NB4 (cell line): ENCODE results near the gene PLXNC1.
A peak's percentile ranks its signal among the peaks of the same experiment; 100 is the strongest.

Source experiments
- DNase-seq: peaks from one replicate; pipeline ENCODE4 v3.0.0; 2010; ENCODE audit warnings: low read depth
- H3K4me3 ChIP-seq: one replicate; pipeline ENCODE4 v1.5.1; 2011; ENCODE audit warnings: mild to moderate bottlenecking, low read depth, low read length, moderate library complexity
- CTCF ChIP-seq: IDR thresholded peaks from one replicate; pipeline ENCODE4 v1.5.1; 2012; ENCODE audit warnings: low read depth, low read length
- MYC ChIP-seq: IDR thresholded peaks from 2 replicates; pipeline ENCODE4 v1.6.1; 2011; ENCODE audit warnings: low read depth, low read length
- POLR2A ChIP-seq: IDR thresholded peaks from 2 replicates; pipeline ENCODE4 v1.6.1; 2011; ENCODE audit warnings: mild to moderate bottlenecking; ENCODE audit not compliant: insufficient read length; ENCODE audit errors: extremely low read depth
- TF ChIP-seq, protein P1 (sequence below): IDR thresholded peaks from 2 replicates; pipeline ENCODE4 v1.6.1; 2011; ENCODE audit warnings: low read depth, low read length

Gene PLXNC1

DNA sequence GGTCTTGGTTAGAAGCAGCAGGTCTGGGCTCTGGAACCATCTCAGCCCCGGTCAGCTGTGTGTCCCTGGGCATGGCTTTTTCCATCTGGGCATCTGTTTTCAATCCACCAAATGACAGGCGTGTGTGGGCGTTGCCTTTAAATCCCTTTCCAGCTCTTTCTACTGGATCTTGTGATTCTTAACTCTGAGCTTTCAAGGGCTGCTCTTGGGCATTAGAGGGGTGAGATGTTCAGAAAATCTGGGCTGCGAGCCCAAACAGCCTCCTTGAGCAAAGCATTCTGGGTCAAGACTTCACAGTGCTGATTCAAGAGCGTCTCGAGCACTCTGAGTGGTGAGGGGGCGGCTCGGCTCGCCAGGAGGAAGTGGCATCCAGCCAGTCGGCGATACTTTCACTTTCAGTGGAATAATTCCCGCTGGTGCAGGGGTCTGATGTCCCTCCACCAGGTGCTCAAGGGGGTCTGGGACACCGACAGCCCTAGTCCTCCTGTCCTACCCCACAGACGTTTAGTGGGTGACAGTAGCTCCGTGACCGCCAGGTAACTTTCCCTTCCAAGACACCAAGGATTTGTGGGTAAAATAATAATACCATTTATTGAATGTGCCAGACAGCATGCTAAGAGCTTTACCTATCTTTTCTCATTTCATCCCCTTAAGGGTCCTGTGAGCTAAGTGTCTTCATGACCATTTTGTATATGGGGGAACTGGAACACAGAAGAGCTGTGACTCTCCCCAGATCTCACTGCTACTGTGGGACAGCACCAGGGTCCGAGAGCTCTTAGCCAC is 114.0 kb downstream of the PLXNC1 start:
- peak overlapping the region; percentile 74 for H3K4me3 ChIP-seq
- peak; percentile 92 for DNase-seq
- TF ChIP-seq, protein P1, sequence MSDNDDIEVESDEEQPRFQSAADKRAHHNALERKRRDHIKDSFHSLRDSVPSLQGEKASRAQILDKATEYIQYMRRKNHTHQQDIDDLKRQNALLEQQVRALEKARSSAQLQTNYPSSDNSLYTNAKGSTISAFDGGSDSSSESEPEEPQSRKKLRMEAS, result peak; percentile 39; the same call in 1 of the 2 replicates
- no peak for TF ChIP-seq CTCF
- peak; percentile 62 for TF ChIP-seq POLR2A
- 0 out of 2 replicates have a peak, but pooled peaks have one; percentile 6 for TF ChIP-seq MYC

GRCh38 chr12:94263011-94263811 is 114.8 kb downstream of the PLXNC1 start:
- TF ChIP-seq POLR2A, result no peak
- TF ChIP-seq, protein P1, result peak; percentile 34; the same call in 1 of the 2 replicates
- H3K4me3 ChIP-seq, result peak overlapping the region; percentile 74
- DNase-seq, result peak; percentile 92

DNA sequence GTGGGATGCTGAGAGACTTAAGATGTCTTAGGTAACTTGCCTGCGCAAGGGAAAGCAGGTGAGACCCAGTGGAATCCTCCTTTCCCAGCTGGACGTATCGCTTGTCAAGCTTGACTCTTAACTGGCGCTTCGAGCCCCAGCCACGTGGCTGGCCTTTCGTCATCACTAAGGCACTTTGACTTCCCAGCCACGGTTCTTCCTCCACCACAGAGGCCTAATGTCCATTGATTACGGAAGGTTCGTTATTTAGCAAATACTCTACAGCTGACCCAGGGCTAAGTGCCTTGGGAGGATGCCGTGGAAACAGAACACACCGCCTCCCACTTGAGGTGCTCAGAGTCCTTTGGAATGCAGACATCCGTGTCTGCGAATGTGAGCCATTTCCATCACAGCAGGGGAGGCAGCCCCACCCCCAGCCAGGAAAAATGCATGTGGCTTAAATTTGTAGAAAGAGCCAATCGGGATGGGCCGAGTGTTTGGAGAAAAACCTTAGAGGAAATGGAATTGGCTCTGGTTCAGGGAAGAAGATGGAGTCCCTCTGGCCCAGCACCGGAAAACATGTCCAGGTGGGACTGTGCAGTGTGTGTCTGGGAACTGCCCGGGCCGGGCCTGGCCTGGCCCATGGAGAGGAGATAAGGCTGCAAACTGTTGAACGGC is 115.7 kb downstream of the PLXNC1 start:
- H3K4me3 ChIP-seq, result no peak overlapping the region
- TF ChIP-seq POLR2A, result no peak
- 0 out of 2 replicates have a peak, but pooled peaks have one; percentile 68 for TF ChIP-seq MYC
- TF ChIP-seq CTCF, result no peak
- TF ChIP-seq, protein P1, result peak; percentile 80
- DNase-seq, result peak; percentile 64

GRCh38 chr12:94264736-94265485 is 116.5 kb downstream of the PLXNC1 start:
- DNase-seq, result no peak
- no peak overlapping the region for H3K4me3 ChIP-seq
- TF ChIP-seq, protein P1, result no peak
- TF ChIP-seq MYC (no peak), POLR2A (no peak), CTCF (no peak)

GRCh38 chr12:94265539-94265938 is 117.2 kb downstream of the PLXNC1 start:
- no peak overlapping the region for H3K4me3 ChIP-seq
- no peak for DNase-seq
- TF ChIP-seq POLR2A, result no peak
- no peak for TF ChIP-seq MYC
- no peak for TF ChIP-seq CTCF
- TF ChIP-seq, protein P1, result no peak
